Erythroblast (primary cell): ENCODE data around the gene SRCIN1.
"Not testable (repeated sequence)": the region's sequence is repeated elsewhere in the genome, so short reads cannot be mapped to it uniquely, and the experiment has no call there.

Experiments
- DNase-seq, 2 experiments: peaks; one replicate each; lab custom pipeline; 2025; lab: John Stamatoyannopoulos, UW
- GATA1 ChIP-seq: IDR thresholded peaks from 2 replicates; pipeline ENCODE4 v1.6.1; 2011; ENCODE audit warnings: low read depth, mild to moderate bottlenecking, control low read depth, low read length, moderate library complexity
- POLR2A ChIP-seq: IDR thresholded peaks from 2 replicates; pipeline ENCODE4 v1.6.1; 2011; ENCODE audit warnings: mild to moderate bottlenecking, low read length

Gene SRCIN1

GRCh38 chr17:38535886-38536285 lies 69.9 kb downstream of the SRCIN1 start:
- TF ChIP-seq GATA1: no peak
- no peak for TF ChIP-seq POLR2A

GRCh38 chr17:38534498-38534885 lies 71.3 kb downstream of the SRCIN1 start:
- TF ChIP-seq POLR2A (no peak), GATA1 (no peak)
- DNase-seq: no peak

More at GRCh38 chr17:38535886-38536285, 69.9 kb downstream of the SRCIN1 start:
- no peak for DNase-seq

- TF ChIP-seq GATA1 (no peak), POLR2A (no peak)
- DNase-seq: no peak
Measured at GRCh38 chr17:38533866-38534497, 71.8 kb downstream of the SRCIN1 start.

- TF ChIP-seq GATA1: no peak
- TF ChIP-seq POLR2A: no peak
- DNase-seq: no peak
Measured at GRCh38 chr17:38533241-38533640, 72.5 kb downstream of the SRCIN1 start.

- DNase-seq: no peak
- TF ChIP-seq POLR2A: no peak
- no peak for TF ChIP-seq GATA1
Measured at GRCh38 chr17:38532451-38532850, 73.3 kb downstream of the SRCIN1 start.

GRCh38 chr17:38531761-38532160 lies 74.0 kb downstream of the SRCIN1 start:
- DNase-seq: not testable (repeated sequence)

GRCh38 chr17:38530856-38531255 lies 74.9 kb downstream of the SRCIN1 start:
- not testable (repeated sequence) for DNase-seq

- DNase-seq: not testable (repeated sequence)
Measured at GRCh38 chr17:38528141-38528540, 77.6 kb downstream of the SRCIN1 start.

GRCh38 chr17:38526526-38526925 lies 79.2 kb downstream of the SRCIN1 start:
- not testable (repeated sequence) for DNase-seq

GRCh38 chr17:38512473-38513058 lies 93.2 kb downstream of the SRCIN1 start:
- no peak for DNase-seq
- TF ChIP-seq POLR2A: no peak
- no peak for TF ChIP-seq GATA1

- TF ChIP-seq GATA1: no peak
- TF ChIP-seq POLR2A: no peak
Measured at GRCh38 chr17:38511150-38512108, 94.3 kb downstream of the SRCIN1 start.

GRCh38 chr17:38510421-38511149 lies 95.2 kb downstream of the SRCIN1 start:
- TF ChIP-seq GATA1 (no peak), POLR2A (no peak)
- peak; percentile 61 to 66 for DNase-seq

More at GRCh38 chr17:38511150-38512108, 94.3 kb downstream of the SRCIN1 start:
- DNase-seq: no peak

GRCh38 chr17:38509772-38510420 lies 95.9 kb downstream of the SRCIN1 start:
- peak in 1 of 2 experiments; percentile 44 for DNase-seq
- TF ChIP-seq POLR2A (no peak), GATA1 (no peak)
